SU-DHL-6 (cell line): ENCODE data around the gene MED26.
A peak's percentile ranks its signal among the peaks of the same experiment; 100 is the strongest.

Experiments
- H2AFZ ChIP-seq: fragments of 200-600 bp; sonication (generic); 2 replicates; pipeline ENCODE4 v1.6.1; 2014; ENCODE audit warnings: low read depth, mild to moderate bottlenecking, moderate library complexity, mixed read lengths, antibody characterized with exemption, low read length; ENCODE audit not compliant: severe bottlenecking
- H3F3A ChIP-seq: fragments of 200-600 bp; shearing (Covaris generic); 2 replicates; pipeline ENCODE4 v1.6.0; 2016; ENCODE audit warnings: antibody characterized with exemption, mild to moderate bottlenecking; ENCODE audit not compliant: insufficient read depth
- H3K27ac ChIP-seq: fragments of 200-600 bp; sonication (generic); 2 replicates; pipeline ENCODE4 v1.5.1; 2016; ENCODE audit warnings: low read depth, mild to moderate bottlenecking, low read length, moderate library complexity, mixed read lengths
- H3K27me3 ChIP-seq: fragments of 200-600 bp; sonication (generic), shearing (Covaris generic); 2 replicates; pipeline ENCODE4 v1.6.0; 2014; ENCODE audit warnings: mild to moderate bottlenecking, low read length
- H3K36me3 ChIP-seq: fragments of 200-600 bp; sonication (generic); 2 replicates; pipeline ENCODE4 v1.6.1; 2014; ENCODE audit warnings: mild to moderate bottlenecking, low read length, mixed read lengths
- H3K4me2 ChIP-seq: fragments of 300-600, 200-600 bp; shearing (Covaris generic), sonication (generic); 2 replicates; pipeline ENCODE4 v1.6.0; 2014; ENCODE audit warnings: low read length, low read depth, mild to moderate bottlenecking; ENCODE audit not compliant: poor library complexity, severe bottlenecking
- H3K4me3 ChIP-seq: fragments of 200-600 bp; sonication (generic); 2 replicates; pipeline ENCODE4 v1.5.1; 2014; ENCODE audit warnings: antibody characterized with exemption, low read length, mild to moderate bottlenecking, mixed read lengths; ENCODE audit not compliant: insufficient read depth, poor library complexity, severe bottlenecking
- H3K79me2 ChIP-seq: fragments of 200-600 bp; sonication (generic); 2 replicates; pipeline ENCODE4 v1.6.1; 2014; ENCODE audit warnings: mild to moderate bottlenecking, low read length, moderate library complexity; ENCODE audit not compliant: insufficient read depth
- H3K9ac ChIP-seq: fragments of 200-600 bp; sonication (generic); 2 replicates; pipeline ENCODE4 v1.7.0; 2014; ENCODE audit warnings: mild to moderate bottlenecking, low read length
- H3K9me2 ChIP-seq: fragments of 200-600 bp; sonication (generic); replicated peaks from 2 replicates; pipeline ENCODE4 v1.6.1; 2014; ENCODE audit warnings: low read length; ENCODE audit not compliant: insufficient read depth
- H3K9me3 ChIP-seq: fragments of 200-600 bp; sonication (generic); 2 replicates; pipeline ENCODE4 v1.6.1; 2014; ENCODE audit warnings: low read length, mixed read lengths; ENCODE audit not compliant: insufficient read depth
- H4K20me1 ChIP-seq: fragments of 200-600 bp; sonication (generic); 2 replicates; pipeline ENCODE4 v1.6.1; 2014; ENCODE audit warnings: low read depth, mild to moderate bottlenecking, antibody characterized with exemption, low read length, moderate library complexity, mixed read lengths
- CTCF ChIP-seq: fragments of 200-600 bp; sonication (generic); IDR thresholded peaks from one replicate; pipeline ENCODE4 v1.5.1; 2017; ENCODE audit warnings: antibody characterized with exemption, mild to moderate bottlenecking, low read length, moderate library complexity; ENCODE audit not compliant: insufficient read depth, poor library complexity, severe bottlenecking
- EZH2phosphoT487 ChIP-seq: fragments of 200-600 bp; sonication (generic), shearing (Covaris generic); conservative IDR thresholded peaks from 2 replicates; pipeline ENCODE4 v1.6.1; 2018; ENCODE audit warnings: mild to moderate bottlenecking, antibody characterized with exemption, low read length, moderate library complexity, mixed read lengths

The MED26 gene

DNA sequence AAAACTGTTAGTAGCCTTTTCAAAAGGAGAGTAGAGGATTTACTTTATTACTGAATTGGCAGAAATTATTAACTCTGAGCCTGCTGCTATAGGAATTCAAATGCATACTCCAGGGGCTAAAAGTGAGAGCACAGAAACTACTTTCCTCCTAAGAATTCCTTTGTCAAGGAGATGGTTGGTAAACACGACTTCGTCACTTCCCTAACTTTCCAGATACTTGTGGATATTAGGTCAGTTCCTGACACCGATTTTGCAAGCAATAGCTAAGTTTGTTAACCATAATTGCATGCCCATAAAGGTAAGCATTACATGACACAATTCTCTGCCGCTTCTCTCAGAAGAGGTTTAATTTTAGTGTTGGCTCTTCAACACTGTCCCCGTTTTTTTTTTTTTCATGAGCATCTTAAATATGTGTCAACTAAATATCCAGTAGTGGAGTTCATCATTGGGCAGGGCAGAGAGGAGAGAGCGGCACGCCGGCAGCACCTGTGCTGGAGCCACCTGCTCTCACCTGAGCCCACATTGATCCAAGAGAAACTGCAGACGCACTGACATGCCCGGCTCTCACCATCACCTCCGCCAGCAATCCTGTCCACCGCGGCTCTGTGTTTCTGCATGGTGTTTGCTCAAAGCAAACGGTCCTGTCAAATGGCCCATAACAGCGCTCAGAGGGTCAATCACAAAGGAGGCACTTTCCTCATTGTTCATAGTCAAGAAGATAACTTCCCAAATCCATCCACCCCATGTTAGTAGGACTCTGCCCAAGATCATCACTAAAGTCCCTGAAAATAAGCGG is 2.6 kb downstream of the MED26 start:
- TF ChIP-seq EZH2phosphoT487 (no peak), CTCF (no peak)
- H3K27me3 ChIP-seq: no peaks in the 10 kb centered on the region
- H3K4me2 ChIP-seq: peak overlapping the region; percentile 87
- H3K9ac ChIP-seq: no peak overlapping the region; the same call in 1 of the 2 replicates
- peaks cover 7% of the 10 kb centered on the region; the same call in 1 of the 2 replicates for H4K20me1 ChIP-seq
- H3K4me3 ChIP-seq: no peak overlapping the region
- H3K36me3 ChIP-seq: no peaks in the 10 kb centered on the region
- H3K79me2 ChIP-seq: peaks cover 76% of the 10 kb centered on the region
- no peak overlapping the region for H2AFZ ChIP-seq
- no peak overlapping the region for H3K27ac ChIP-seq
- no peaks in the 10 kb centered on the region for H3K9me3 ChIP-seq
- H3K9me2 ChIP-seq: no peaks in the 10 kb centered on the region
- H3F3A ChIP-seq: peaks cover 21% of the 10 kb centered on the region

DNA sequence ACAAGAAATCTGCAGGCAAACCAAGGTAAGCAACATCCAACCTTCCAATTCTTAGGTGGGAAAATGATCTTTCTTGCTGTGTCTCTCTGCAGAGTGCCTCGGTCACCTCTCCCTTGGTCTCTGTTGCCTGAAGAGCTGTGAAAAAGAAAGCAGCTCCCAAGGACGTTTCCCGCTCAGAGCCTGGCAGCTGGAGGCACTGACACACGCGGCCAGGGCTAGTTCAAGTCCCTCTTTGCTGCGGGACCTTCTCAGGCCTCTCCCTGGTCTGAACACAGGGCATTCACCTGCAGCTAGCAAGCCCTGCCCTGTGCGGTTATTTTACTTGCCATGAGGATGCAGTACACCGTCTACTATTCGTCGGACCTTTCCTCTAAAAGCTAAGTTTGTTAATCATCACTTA is 3.8 kb downstream of the MED26 start:
- Histone ChIP-seq H3K9ac (peak overlapping the region; percentile 20; the same call in 1 of the 2 replicates), H4K20me1 (peaks cover 7% of the 10 kb centered on the region; the same call in 1 of the 2 replicates), H3K9me2 (no peaks in the 10 kb centered on the region), H3K27me3 (no peaks in the 10 kb centered on the region), H3K9me3 (no peaks in the 10 kb centered on the region), H3K4me3 (no peak overlapping the region), H2AFZ (no peak overlapping the region), H3K4me2 (peak overlapping the region; percentile 24), H3K36me3 (no peaks in the 10 kb centered on the region), H3K27ac (peak overlapping the region; percentile 43; the same call in 1 of the 2 replicates), H3K79me2 (peaks cover 87% of the 10 kb centered on the region), H3F3A (peaks cover 10% of the 10 kb centered on the region)
- TF ChIP-seq EZH2phosphoT487: no peak
- no peak for TF ChIP-seq CTCF

DNA sequence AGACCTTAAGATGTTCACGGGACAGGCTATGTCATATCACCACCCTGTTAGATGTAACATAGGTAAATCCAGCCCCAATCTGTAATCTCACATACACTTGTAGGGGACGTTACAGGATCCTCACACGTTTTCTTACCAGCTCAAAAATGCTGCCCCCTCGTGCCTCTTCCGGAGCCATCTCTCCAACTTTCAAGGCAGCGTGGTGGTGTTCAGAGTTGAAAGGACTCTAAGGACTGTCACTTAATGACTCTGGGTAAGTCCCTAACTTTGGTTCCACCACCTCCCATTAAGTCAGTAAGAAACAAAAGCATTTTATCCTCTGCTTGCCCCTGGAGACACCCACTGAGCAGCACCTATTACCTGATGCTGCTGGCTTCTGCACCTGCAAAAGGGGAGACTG is 4.4 kb downstream of the MED26 start:
- H3K27ac ChIP-seq: peak overlapping the region; percentile 43; the same call in 1 of the 2 replicates
- no peak overlapping the region for H2AFZ ChIP-seq
- no peak for TF ChIP-seq CTCF
- TF ChIP-seq EZH2phosphoT487: no peak
- H3K27me3 ChIP-seq: no peaks in the 10 kb centered on the region
- H3K36me3 ChIP-seq: no peaks in the 10 kb centered on the region
- peaks cover 93% of the 10 kb centered on the region for H3K79me2 ChIP-seq
- H3K4me3 ChIP-seq: no peak overlapping the region
- peak overlapping the region; percentile 20; the same call in 1 of the 2 replicates for H3K9ac ChIP-seq
- no peaks in the 10 kb centered on the region for H3K9me3 ChIP-seq
- H3K4me2 ChIP-seq: peak overlapping the region; percentile 24
- no peaks in the 10 kb centered on the region for H3K9me2 ChIP-seq
- H4K20me1 ChIP-seq: peaks cover 7% of the 10 kb centered on the region; the same call in 1 of the 2 replicates
- H3F3A ChIP-seq: 0 out of 2 replicates have a peak, but pooled peaks cover 4% of the 10 kb centered on the region
